ENCODE data around the gene TRO. TPM values are rescaled to one million over a fixed set of nuclear protein-coding genes. Genes with fewer than 3 reads are reported as not detected.

TRO gene
- total RNA-seq, 1 donor from 2014 or later = 17.1 TPM

- TF ChIP-seq CTCF (IDR thresholded peaks at IDR 0.05; ENCODE audit: insufficient read depth, low read length, poor library complexity, severe bottlenecking) = no peak
- no peaks in the 10 kb centered on the region for H3K27me3 ChIP-seq (ENCODE audit: control insufficient read depth, insufficient read depth, low read length)
- H3K4me3 ChIP-seq (ENCODE audit: low read depth, low read length) = no peak overlapping the region
- no peaks in the 10 kb centered on the region for H3K36me3 ChIP-seq (ENCODE audit: control insufficient read depth, insufficient read depth, low read length)
- no peak for DNase-seq (ENCODE audit: low read depth)
These were observed 14.7 kb downstream of the TRO start for GRCh38 chrX:54935306-54935705.

- no peak overlapping the region for H3K4me3 ChIP-seq (ENCODE audit: low read depth, low read length)
- TF ChIP-seq CTCF (IDR thresholded peaks at IDR 0.05; ENCODE audit: insufficient read depth, low read length, poor library complexity, severe bottlenecking) = no peak
- DNase-seq (ENCODE audit: low read depth) = no peak
- H3K36me3 ChIP-seq (ENCODE audit: control insufficient read depth, insufficient read depth, low read length) = no peaks in the 10 kb centered on the region
- H3K27me3 ChIP-seq (ENCODE audit: control insufficient read depth, insufficient read depth, low read length) = no peaks in the 10 kb centered on the region
These were observed 16.8 kb downstream of the TRO start for GRCh38 chrX:54937416-54937815.

GRCh38 chrX:54944816-54945215 is 24.2 kb downstream of the TRO start:
- no peaks in the 10 kb centered on the region for H3K36me3 ChIP-seq (ENCODE audit: control insufficient read depth, insufficient read depth, low read length)
- H3K4me3 ChIP-seq (ENCODE audit: low read depth, low read length) = no peak overlapping the region
- H3K27me3 ChIP-seq (ENCODE audit: control insufficient read depth, insufficient read depth, low read length) = no peaks in the 10 kb centered on the region
- TF ChIP-seq CTCF (IDR thresholded peaks at IDR 0.05; ENCODE audit: insufficient read depth, low read length, poor library complexity, severe bottlenecking) = no peak
- DNase-seq (ENCODE audit: low read depth) = no peak

GRCh38 chrX:54945224-54945623 is 24.6 kb downstream of the TRO start:
- Histone ChIP-seq H3K36me3 (ENCODE audit: control insufficient read depth, insufficient read depth, low read length) (no peaks in the 10 kb centered on the region), H3K4me3 (ENCODE audit: low read depth, low read length) (no peak overlapping the region), H3K27me3 (ENCODE audit: control insufficient read depth, insufficient read depth, low read length) (no peaks in the 10 kb centered on the region)
- DNase-seq (ENCODE audit: low read depth) = no peak
- no peak for TF ChIP-seq CTCF (IDR thresholded peaks at IDR 0.05; ENCODE audit: insufficient read depth, low read length, poor library complexity, severe bottlenecking)

GRCh38 chrX:54950730-54951375 is 30.2 kb downstream of the TRO start:
- no peak for TF ChIP-seq CTCF (IDR thresholded peaks at IDR 0.05; ENCODE audit: insufficient read depth, low read length, poor library complexity, severe bottlenecking)
- H3K4me3 ChIP-seq (ENCODE audit: low read depth, low read length) = no peak overlapping the region
- H3K36me3 ChIP-seq (ENCODE audit: control insufficient read depth, insufficient read depth, low read length) = no peaks in the 10 kb centered on the region
- no peaks in the 10 kb centered on the region for H3K27me3 ChIP-seq (ENCODE audit: control insufficient read depth, insufficient read depth, low read length)
- DNase-seq (ENCODE audit: low read depth) = no peak

GRCh38 chrX:54961750-54962149 is 41.1 kb downstream of the TRO start:
- Histone ChIP-seq H3K27me3 (ENCODE audit: control insufficient read depth, insufficient read depth, low read length) (no peaks in the 10 kb centered on the region), H3K4me3 (ENCODE audit: low read depth, low read length) (no peak overlapping the region), H3K36me3 (ENCODE audit: control insufficient read depth, insufficient read depth, low read length) (no peaks in the 10 kb centered on the region)
- TF ChIP-seq CTCF (IDR thresholded peaks at IDR 0.05; ENCODE audit: insufficient read depth, low read length, poor library complexity, severe bottlenecking) = no peak
- no peak for DNase-seq (ENCODE audit: low read depth)
